DMS53 treated with DMSO at 0.1 percent for 48 hours (cell line): ENCODE measurements around the gene HSD11B2.

Experiments
- DNase-seq: peaks from one replicate; lab custom pipeline; 2025; ENCODE audit not compliant: unreplicated experiment; lab: John Stamatoyannopoulos, UW

Gene HSD11B2

DNA sequence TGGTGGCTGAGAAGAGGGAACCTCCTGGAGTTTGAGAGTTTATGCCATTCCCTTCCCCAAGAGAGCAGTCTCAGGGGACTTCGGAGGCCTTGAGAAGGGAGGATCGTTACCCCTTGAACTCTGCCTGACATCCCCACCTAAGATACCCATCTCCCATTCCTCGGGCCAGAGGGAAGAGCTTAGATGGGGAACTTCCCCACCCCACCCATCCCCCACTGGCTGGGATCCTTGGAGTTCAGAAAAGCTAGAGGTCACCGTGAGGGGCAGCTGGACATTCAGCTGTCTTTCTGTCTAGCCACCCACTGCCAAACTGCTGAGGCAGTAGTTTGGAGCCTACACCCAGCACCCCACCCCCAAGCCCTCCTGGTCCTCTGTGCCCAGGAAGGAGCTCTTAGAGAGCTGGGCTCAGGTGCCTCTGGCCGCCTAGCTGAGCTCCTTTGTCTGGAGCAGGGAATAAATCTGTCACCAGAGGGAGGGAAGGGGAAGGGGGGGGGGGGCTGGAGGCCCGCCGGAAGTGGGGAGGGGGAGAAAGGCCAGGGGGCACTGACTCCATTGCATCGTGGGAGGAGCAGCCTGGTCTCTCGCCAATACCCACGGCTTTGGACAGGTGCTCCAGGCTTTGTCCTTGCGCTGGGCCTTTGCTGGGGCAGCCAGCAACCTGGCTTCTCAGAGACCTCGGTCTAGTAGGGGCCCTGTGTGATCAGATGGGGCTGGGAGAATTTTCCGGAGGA is 1.0 kb downstream of the HSD11B2 start:
- DNase-seq: no peak

DNA sequence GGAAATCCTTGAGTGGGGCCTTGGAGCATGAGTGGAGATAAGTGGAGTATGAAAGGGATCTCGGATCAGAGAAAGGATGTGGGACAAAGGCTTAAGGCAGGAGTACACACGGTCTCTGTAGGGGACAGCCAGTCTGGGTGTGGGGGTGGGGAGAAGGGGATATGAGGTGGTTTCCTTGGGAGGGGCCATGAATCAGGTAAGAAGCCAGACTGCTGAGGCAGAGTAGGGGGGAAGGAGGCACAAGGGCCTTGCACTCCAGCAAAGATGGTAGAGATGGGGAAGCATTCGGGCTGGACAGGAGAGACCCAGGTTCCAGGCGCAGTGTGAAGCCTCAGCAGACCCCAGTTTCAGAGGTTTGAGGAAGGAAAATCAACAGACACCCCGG is 1.6 kb downstream of the HSD11B2 start:
- DNase-seq: no peak

DNA sequence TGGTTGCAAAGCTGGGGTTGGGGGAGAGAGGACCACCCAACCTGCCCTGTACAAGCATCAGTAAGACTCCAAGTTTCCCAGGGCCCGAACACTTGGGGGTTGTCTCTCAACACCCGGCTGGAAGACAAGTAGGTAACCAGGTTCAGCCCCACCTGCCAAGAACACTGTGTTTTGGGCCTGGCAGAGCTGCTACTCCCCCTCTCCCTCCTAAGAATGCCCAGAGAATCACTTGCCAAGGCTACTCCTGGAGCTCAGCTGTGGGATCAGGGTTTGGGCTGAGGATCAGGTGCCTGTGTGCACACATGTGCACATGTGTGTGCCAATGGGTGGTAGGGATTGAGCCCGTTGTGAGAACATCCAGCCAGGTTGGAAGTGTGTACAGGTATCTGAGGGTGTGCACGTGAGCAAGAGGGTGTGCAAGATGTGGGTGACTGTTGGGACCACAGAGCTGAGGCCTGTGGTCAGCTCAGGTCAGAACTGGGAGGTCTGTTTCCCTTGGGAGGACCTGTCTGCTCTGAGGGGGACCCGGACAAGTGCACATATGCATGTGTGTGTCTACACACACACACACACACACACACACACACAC is 2.3 kb downstream of the HSD11B2 start:
- DNase-seq: no peak

DNA sequence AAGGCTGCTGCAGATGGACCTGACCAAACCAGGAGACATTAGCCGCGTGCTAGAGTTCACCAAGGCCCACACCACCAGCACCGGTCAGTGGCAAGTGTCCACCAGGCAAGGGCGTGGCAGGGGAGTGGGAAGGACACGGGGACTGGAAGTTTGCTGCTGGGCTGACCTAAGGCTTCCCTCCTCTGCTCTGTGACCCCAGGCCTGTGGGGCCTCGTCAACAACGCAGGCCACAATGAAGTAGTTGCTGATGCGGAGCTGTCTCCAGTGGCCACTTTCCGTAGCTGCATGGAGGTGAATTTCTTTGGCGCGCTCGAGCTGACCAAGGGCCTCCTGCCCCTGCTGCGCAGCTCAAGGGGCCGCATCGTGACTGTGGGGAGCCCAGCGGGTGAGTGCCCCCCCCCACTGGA is 4.8 kb downstream of the HSD11B2 start:
- no peak for DNase-seq

DNA sequence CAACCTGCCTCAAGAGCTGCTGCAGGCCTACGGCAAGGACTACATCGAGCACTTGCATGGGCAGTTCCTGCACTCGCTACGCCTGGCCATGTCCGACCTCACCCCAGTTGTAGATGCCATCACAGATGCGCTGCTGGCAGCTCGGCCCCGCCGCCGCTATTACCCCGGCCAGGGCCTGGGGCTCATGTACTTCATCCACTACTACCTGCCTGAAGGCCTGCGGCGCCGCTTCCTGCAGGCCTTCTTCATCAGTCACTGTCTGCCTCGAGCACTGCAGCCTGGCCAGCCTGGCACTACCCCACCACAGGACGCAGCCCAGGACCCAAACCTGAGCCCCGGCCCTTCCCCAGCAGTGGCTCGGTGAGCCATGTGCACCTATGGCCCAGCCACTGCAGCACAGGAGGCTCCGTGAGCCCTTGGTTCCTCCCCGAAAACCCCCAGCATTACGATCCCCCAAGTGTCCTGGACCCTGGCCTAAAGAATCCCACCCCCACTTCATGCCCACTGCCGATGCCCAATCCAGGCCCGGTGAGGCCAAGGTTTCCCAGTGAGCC is 5.8 kb downstream of the HSD11B2 start:
- DNase-seq: no peak

DNA sequence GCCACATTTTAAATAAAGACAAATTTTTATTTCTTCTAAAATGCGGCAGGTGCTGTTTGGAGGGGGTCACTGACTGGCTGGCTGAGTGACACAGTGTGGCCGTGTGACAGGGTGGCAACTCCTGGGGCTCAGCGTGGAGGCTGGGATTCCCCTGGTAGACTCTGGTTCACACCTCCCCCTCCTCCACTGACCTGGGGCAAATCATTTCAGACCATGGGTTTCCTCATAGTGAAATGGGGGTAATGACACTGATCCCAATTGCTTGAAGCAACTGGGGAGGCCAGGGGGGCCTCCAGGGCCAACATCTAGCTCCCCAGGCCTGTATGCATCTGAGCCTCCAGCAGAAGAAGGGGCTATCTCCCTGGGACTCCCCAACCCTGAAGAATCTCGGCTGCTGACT is 6.6 kb downstream of the HSD11B2 start:
- DNase-seq: no peak

DNA sequence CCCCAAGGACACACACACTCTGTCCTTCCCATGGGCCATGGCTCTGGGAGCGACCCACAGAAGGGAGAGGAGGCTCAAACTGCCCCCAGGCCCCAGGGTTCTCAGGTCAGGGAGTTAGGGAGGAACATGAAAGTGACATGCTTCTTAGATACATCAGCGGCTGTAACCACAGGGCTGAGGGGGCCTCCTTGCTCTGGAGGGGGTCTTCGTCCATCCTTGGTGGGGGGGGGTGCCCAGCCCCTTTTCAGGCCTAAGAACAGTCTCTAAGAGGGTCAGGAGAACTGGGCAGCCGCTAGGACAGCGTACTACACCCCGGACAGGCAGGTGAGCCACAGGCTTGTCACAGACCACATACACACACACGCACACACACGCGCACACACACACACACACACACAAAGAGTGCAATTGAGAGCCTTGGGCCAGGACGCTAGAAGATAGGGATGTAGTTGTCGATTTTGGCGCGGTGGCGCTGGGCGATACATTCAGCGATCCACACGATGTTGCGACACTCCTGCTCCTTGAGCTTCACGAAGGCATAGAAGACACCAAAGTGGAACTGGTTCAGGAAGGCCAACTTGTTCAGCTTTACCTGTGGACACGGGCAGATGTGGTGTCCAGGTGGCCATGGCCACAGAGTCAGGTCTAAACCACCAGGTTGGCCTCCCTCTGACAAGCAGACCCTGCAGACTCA is 7.3 kb downstream of the HSD11B2 start:
- DNase-seq: no peak

DNA sequence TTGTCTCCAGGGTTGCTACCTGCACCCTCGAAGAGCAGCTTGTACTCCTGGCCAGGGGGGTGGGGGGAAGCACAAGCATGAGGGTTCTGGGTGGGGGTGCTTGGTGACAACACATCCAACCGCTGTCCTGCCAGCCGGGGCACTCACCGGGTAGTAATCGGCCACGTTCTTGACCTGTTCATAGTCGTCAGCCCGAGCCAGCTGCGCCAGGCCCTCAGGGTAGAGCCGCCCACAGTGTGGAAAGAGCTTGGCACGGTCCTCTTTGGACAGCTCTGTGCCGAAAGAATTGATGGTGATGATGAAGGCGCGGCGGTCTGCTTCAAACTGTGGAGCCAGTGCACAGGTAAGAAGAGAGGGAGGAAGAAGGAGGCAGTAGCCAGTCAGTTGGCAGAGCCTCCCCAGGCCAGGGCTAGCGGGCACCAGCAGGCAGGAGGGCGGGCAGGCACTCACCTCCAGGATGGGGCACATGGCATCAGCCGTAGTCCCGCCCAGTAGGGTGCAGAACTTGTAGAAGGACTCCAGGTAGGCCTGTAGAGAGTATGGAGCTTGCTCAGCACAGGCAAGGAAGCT is 8.0 kb downstream of the HSD11B2 start:
- DNase-seq: no peak

DNA sequence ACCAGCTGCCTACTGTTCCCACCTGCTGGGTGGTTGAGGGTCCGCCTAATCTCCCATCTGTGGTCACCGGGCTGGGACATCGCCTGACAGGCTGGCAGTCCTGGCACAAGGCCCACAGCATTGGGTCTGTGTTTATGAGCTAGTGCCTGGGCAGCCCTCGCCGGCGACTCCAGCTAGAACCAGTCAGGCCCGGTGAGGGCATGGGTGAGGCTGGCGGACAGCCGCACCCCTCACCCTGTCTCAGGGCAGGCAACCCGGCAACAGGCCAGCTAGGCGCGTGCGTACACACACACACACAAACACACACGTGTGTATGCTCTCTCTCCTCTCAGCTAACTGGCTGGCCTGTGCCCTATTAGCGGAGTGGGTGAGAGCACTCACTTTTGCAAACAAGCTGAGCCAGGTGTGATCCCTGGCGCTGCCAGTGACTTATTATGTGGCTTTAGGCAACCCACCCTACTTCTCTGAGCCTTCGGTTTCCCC is 10.4 kb downstream of the HSD11B2 start:
- DNase-seq: peak; percentile 47

DNA sequence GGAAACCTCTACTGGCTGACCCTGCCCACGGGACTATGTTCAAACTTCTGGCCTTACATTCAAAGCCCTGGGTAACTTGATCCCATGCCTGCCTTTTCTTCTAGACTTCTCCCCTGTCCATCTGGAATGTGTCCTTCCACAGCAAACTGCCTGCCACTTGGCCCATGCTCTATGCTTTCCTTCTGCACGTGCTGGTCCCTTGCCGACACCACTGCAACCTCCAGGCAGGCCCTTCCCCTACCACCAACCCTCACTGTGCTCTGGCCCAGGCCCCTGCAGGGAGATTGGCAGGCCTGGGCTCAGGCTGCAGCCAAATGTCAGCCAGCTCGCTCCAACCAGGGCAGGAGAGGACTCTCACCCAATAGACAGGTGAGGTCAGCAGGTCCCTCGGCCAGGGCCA is 11.0 kb downstream of the HSD11B2 start:
- DNase-seq: no peak

DNA sequence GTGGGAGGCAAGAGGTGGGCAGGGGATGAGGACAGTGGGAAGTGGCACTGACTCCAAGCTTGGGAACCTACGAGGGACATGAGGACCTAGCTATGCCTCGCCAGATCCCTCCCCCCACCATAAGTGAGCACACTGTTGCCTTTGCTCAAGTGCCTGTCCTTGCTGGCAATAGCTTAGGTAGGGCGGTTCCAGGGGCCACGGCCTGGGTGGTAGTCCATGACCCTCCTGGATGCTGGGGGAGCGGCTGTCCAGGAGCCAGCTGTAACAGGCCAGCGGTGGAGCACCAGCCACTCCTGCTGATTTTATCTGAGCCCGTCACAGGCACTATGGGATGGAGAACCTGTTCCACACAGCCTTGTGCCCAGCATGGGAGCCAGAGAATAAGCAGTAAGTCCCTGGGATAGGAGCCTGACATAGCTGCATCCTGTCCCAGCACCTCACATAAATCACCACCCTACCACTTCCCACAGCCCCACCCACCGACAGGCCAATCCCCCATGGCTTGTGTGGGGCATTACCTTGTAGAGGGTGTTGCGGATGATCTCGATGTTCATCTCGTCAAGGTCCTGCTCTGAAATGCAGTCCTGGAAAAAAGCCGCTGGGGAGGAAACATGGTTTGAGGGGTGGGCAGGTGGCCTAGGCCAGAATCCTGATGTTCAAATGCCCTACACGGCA is 11.8 kb downstream of the HSD11B2 start:
- DNase-seq: no peak

DNA sequence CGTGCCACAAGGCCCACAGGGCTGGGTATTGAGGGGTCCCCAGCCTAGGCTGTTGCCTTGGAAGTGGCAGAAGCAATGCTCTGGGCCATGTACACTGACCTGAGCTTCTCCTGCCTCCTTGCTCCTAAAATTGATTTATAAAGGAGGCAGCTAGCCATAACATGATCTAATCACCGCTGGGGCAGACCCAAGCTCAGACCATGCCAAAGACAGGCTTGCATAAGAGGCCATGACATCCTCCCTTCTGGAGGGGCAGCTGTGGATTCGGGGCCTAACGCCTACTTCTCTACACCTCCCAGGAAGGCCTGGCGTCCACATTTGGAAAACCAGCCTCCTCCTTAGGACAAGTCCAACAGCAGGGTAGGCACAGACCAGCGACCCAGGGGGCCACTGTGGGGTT is 12.3 kb downstream of the HSD11B2 start:
- DNase-seq: no peak

DNA sequence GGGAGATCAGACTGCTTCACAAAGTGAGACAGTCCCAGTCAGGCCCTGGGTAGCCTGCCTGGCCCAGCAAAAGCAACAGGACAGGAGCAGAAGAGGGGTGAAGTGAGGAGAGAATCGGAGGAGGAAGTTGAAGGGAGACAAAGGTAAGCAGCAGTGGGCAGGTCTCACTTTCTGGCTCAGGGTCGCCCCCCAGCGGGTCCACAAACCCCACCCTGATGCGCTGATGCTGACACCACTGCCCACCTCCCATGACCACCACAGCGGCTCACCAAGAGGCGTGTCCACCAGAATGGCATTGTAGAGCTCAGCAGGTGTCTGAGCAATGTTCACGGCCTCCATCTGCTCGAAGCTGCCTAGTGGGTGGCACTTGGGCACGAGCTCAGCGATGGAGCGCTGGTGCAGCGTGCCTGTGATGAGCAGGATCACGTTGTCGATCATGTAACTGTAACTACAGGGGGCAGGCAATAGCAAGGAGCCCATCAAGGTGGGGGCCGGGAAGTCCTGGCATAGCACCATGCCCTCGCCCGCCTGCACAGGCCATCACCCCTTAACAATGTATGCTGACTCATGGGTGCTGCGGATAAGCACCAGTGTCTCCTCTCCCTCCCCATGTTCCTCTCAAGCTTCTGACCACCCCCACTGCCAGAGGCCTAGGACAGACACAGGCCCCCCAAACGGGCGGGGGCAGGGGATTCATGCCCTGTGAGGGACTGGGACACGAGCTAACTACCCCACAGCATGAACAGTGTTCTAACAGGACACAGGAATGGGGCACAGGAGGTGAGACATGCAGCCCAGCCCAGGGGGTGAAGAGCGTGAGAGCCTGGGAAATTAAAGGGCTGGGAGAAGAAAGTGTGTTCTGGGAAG is 13.6 kb downstream of the HSD11B2 start:
- no peak for DNase-seq

DNA sequence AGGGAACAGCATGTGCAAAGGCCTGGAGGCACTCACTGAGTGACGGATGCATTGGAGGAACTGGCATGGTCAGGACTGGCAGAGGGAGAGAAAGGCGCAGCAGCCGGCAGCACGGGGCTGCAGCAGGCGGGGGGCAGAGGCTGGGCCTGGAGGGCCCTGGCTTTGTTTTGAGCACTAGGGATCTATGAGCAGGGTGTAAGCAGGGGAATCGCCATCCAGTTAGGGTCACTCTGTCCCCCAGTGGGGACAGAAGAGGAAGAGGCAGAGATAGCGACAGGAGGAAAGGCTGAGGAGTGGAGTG is 14.2 kb downstream of the HSD11B2 start:
- DNase-seq: no peak

DNA sequence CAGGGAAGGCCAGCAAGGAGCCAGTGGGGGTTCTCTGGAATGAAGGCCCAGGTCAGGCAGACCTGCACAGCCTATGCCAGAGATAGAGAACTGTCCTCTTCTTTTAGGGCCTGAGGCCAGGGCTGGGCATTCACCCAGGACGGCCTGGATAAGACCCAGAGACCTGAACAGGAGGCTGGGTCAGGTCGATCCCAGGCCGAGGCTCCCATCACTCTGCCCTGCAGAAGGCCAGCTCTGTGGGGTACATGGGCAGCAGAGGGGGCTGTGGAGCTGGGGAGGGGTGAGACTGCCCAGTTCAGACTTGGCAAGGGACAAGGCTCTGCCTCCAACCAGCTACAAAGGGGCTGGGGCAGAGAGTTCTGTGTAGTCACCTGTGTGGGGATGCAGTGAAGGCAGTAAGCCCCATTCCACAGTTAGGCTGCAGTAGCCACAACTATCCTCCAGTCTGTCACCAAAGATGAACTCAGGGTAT is 14.6 kb downstream of the HSD11B2 start:
- DNase-seq: no peak

DNA sequence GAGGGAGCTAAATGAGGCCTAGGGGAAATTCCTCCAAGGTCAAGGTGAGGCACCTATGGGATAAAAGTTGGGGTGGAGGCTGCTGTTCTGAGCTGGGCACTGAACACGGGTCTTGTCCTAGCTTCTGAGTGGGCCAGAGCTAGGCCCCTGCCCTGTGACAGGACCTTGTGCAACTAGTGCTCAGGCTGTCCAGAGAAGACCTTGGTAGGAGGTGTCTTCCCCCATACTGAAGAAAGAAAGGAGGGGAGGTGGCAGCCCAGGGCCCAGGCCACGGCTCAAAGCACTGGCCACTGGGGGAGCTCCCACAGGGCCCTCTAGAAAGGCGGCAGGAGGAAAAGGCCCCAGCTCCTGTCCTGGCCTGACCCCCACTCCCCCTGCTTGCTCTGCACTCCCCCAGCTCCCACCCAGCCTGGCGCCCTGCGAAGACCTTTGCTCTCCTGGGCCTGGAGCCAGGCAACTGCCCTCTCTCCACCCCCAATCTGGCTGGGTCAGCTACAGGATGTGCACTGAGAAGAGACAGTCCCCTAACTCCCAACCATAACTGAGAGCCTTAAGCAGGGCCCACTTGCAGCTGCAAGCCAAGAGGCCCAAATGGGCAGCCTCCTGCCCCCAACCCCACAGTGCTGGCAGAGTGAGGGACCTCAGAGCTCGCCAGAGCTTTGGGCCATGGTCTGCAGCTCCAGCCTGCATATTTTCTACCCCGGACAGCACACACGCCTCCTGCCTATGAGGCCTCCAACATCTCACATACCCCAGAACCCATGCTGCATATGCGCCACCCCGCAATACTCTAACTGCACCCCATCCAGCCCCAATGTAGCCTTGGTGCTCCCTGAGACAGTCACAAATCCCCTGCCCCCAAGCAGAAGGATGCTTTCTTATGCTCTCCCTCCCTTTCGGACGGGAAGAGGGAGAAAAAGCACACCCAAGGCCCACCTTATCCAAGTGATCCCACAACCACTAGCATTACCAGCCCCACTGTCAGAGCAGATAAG is 15.3 kb downstream of the HSD11B2 start:
- no peak for DNase-seq

DNA sequence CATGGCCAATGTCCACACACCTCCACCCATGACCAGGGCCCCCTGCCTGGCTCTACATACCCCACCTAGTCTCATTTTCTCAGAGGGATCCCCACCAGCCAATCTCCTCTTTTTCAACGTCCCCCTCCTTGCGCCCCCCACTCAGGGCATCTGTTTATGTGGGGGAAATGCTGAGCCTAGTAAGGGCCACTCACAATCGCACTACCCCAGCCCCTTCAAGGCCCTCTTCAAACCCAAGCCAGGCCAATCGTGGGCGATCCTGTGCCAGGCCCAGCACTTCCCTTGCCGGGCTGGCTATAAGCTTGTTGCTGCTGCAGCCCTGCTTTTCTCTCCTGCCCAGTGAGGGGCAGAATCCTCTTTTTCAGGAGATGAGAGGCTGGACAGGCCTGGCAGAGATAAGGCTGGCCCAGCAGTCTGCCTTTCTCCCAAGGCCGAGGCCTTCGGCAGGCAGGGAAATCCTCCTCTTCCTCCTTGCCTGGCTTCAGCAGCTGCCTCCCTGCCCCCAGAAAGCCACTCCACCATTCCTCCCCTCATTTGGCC is 16.1 kb downstream of the HSD11B2 start:
- DNase-seq: no peak

DNA sequence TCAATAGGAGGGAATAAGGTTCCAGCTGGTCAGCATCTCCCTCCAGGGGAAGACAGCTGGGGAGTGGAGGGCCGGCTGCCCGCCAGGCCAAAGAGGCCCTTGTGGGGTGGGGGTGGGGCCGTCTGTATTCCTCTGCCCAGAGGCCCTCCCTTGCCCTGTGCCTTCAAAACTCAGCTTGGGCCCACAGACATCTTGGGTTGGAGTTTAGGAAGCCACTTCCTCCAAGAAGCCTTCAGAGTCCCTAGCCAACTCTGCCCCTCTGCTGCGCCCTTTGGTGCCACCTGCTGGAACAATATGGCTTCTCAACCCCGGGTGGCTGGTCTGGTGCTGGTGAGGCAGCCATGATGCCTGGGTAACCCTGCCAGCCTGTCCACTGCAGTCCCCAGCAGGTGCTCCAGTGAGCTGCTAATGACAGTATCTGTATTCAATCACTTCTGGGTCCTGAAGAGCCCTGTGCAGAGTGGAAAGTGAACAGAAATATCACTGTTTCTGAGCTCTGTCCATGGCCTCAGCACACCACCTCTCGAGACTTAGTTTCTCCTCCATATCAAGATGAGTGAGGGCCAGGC is 16.7 kb downstream of the HSD11B2 start:
- no peak for DNase-seq
